Naive thymus-derived CD8-positive, alpha-beta T cell (primary cell): Measurements from ENCODE around the gene CCDC43. TPM values are rescaled to one million over a fixed set of nuclear protein-coding genes. Genes with fewer than 3 reads are reported as not detected.
A peak's percentile ranks its signal among the peaks of the same experiment; 100 is the strongest.
"Not testable (repeated sequence)": the region's sequence is repeated elsewhere in the genome, so short reads cannot be mapped to it uniquely, and the experiment has no call there.

Experiments used
- ATAC-seq, 2 donors: fragments of 150-1000 bp; cut with Tn5 transposase in 1 of 2; sonication (Bioruptor Pico), chemical (Tn5 transposase) in 1 of 2; 1 replicate in 1 of 2; 2 replicates in 1 of 2; pipeline ENCODE4 v1.10.0; 2021; ENCODE audit warnings: mild to moderate bottlenecking in 2 of 2, moderate library complexity in 2 of 2
- POLR2A ChIA-PET: fragments of 350-600 bp; sonication (Branson Sonifier 250); formaldehyde crosslinking; loops from one replicate; lab custom pipeline; 2021; ENCODE audit warnings: antibody characterized with exemption; lab: Charles Lee
- DNase-seq, 10 donors: peaks; one replicate each; pipeline versions ENCODE4 v3.0.0 to v3.0.0-alpha.2; 2020 to 2022
- H3K27ac Mint-ChIP-seq, 10 donors: one replicate each; pipeline ENCODE4 v1.8.0; 2020 to 2022; ENCODE audit warnings: mild to moderate bottlenecking in 10 of 10, mixed read lengths in 10 of 10, moderate library complexity in 4 of 10, inconsistent platforms in 1 of 10
- H3K27me3 Mint-ChIP-seq, 5 donors: one replicate each; pipeline ENCODE4 v1.8.0; 2021 to 2022; ENCODE audit warnings: mixed read lengths in 5 of 5
- H3K36me3 Mint-ChIP-seq, 3 donors: one replicate each; pipeline ENCODE4 v1.8.0; 2020 to 2022; ENCODE audit warnings: mixed read lengths in 3 of 3, mild to moderate bottlenecking in 2 of 3, inconsistent platforms in 1 of 3
- H3K4me1 Mint-ChIP-seq, 4 donors: one replicate each; pipeline ENCODE4 v1.8.0; 2021 to 2022; ENCODE audit warnings: mixed read lengths in 4 of 4
- H3K4me3 Mint-ChIP-seq, 10 donors: one replicate each; pipeline ENCODE4 v1.8.0; 2020 to 2022; ENCODE audit warnings: mild to moderate bottlenecking in 10 of 10, mixed read lengths in 10 of 10, moderate library complexity in 6 of 10, inconsistent platforms in 1 of 10
- H3K9me3 Mint-ChIP-seq, 9 donors: one replicate each; pipeline ENCODE4 v1.8.0; 2020 to 2022; ENCODE audit warnings: mixed read lengths in 9 of 9, mild to moderate bottlenecking in 3 of 9, inconsistent platforms in 1 of 9, moderate library complexity in 1 of 9
- polyA plus RNA-seq, 3 donors: library from polyadenylated mRNA; unstranded; fragments of 300-500 nt; fragmentation: Illumina TruSeq; gene quantifications; one replicate each; pipeline ENCODE4 v1.2.3, GENCODE V29; 2021
- total RNA-seq, 8 experiments: library from RNA in 2 of 8; stranded (reverse) in 2 of 8; gene quantifications; one replicate each; pipeline ENCODE4 v1.2.3 and lab custom pipeline; 2021 to 2026

CCDC43 gene
- total and polyA plus RNA-seq, 5 experiments from 2014 or later, result 9.6 to 20.5 (median 12.6) TPM

- POLR2A ChIA-PET, DNase-seq, H3K4me1 Mint-ChIP-seq, H3K9me3 Mint-ChIP-seq, ATAC-seq, H3K36me3 Mint-ChIP-seq, H3K4me3 Mint-ChIP-seq, H3K27me3 Mint-ChIP-seq: not testable (repeated sequence)
- H3K27ac Mint-ChIP-seq, result peak overlapping the region in 1 of 10 donors; percentile 3
These were observed 55.2 kb downstream of the CCDC43 start for GRCh38 chr17:44634401-44634800.

GRCh38 chr17:44633998-44634397 is 55.6 kb downstream of the CCDC43 start:
- Mint-ChIP-seq H3K4me1 (no peaks in the 10 kb centered on the region), H3K27me3 (peaks cover 5 to 9% (median 8%) of the 10 kb centered on the region in 5 donors), H3K4me3 (no peak overlapping the region), H3K27ac (peak overlapping the region in 1 of 10 donors; percentile 3), H3K36me3 (no peaks in the 10 kb centered on the region), H3K9me3 (no peaks in the 10 kb centered on the region)
- POLR2A ChIA-PET, result no interaction called here
- no peak for ATAC-seq
- no peak for DNase-seq

DNA sequence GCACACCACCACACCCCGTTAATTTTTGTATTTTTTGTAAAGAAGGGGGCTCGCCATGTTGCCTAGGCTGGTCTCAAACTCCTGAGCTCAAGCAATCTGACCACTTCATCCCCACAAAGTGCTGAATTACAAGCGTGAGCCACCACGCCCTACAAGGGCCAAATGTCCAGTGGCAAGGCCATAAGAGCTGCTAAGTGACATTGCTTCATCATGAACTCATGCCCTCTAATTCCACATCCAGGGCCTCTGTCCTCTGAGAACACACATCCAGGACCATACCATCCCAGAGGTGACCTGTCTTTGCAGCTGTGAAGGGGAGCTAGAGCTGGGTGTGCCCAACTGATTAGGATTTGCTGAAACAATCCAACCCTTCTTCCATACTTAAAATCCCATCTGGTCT is 58.9 kb downstream of the CCDC43 start:
- DNase-seq (no peak), ATAC-seq (no peak)
- Mint-ChIP-seq H3K27ac (no peak overlapping the region), H3K27me3 (peaks cover 2 to 33% (median 21%) of the 10 kb centered on the region in 5 donors), H3K4me1 (peaks cover 0 to 6% (median 1%) of the 10 kb centered on the region in 4 donors), H3K4me3 (no peak overlapping the region), H3K9me3 (no peaks in the 10 kb centered on the region), H3K36me3 (no peaks in the 10 kb centered on the region)
- POLR2A ChIA-PET, result no interaction called here

GRCh38 chr17:44629314-44629713 is 60.3 kb downstream of the CCDC43 start:
- Mint-ChIP-seq H3K9me3 (no peaks in the 10 kb centered on the region), H3K27me3 (peaks cover 2 to 33% (median 19%) of the 10 kb centered on the region in 5 donors)
- POLR2A ChIA-PET, result no interaction called here

DNA sequence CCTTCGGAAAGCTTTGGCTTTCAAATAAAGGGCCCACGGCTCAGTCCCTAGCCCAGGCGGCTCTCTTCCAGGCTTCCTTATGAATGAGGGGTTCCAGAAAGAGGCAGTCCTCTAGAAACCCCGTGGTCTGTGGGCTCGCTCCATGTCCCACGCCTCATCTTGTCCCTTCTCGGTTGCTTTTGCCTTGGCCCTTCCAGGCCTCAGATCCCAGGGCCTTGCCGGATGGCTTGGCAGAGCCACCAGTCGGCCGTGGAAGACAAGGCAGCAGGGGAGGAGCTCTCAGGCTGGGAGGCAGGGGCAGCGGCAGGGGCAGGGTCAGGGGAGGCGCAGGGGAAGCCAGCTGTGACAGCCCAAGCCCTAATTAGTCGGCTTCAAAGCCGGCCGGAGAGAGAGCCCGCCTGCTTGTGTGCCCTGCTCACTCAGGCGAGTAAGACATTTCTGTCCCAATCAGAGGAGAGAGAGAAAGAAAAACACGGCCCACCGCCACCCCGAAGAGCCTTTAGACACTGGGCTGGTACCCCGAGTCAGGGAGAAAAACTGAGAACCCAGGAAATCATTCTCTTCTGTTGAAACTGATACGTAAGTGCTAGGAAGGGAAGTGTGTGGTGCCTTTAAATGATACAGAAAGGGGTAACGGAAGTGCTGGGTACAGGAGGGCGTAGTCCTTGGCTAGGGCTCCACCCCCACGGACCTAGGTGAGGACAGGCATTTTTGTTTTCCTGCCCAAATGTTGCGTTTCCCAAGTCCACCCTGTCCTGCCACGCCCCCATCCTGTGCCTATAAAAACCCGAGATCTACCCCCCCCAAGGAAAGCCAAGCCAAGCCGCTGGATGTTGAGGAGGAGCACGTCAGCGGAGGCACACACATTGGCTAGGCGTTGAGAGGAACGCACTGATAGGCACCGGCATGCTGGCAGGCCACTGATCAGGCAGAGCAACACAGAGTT is 61.1 kb downstream of the CCDC43 start:
- H3K27me3 Mint-ChIP-seq, result peaks cover 2 to 33% (median 13%) of the 10 kb centered on the region in 5 donors
- POLR2A ChIA-PET, result no interaction called here
- peaks cover 0 to 6% (median 1%) of the 10 kb centered on the region in 4 donors for H3K4me1 Mint-ChIP-seq
- H3K4me3 Mint-ChIP-seq, result peak overlapping the region in 7 of 10 donors; percentile 8 to 75 (median 47)
- H3K36me3 Mint-ChIP-seq, result no peaks in the 10 kb centered on the region
- ATAC-seq (peak in 1 of 2 donors; percentile 46), DNase-seq (no peak)
- no peaks in the 10 kb centered on the region for H3K9me3 Mint-ChIP-seq
- peak overlapping the region in 6 of 10 donors; percentile 43 to 89 (median 60) for H3K27ac Mint-ChIP-seq

More at GRCh38 chr17:44629314-44629713, 60.3 kb downstream of the CCDC43 start:
- Mint-ChIP-seq H3K36me3 (no peaks in the 10 kb centered on the region), H3K4me1 (peaks cover 0 to 6% (median 1%) of the 10 kb centered on the region in 4 donors), H3K4me3 (no peak overlapping the region), H3K27ac (no peak overlapping the region)
- ATAC-seq (no peak), DNase-seq (no peak)

GRCh38 chr17:44627513-44628242 is 61.9 kb downstream of the CCDC43 start:
- Mint-ChIP-seq H3K4me3 (peak overlapping the region in 1 of 10 donors; percentile 50), H3K27me3 (peaks cover 2 to 33% (median 13%) of the 10 kb centered on the region in 5 donors), H3K36me3 (no peaks in the 10 kb centered on the region), H3K27ac (peak overlapping the region in 1 of 10 donors; percentile 11), H3K4me1 (peaks cover 0 to 6% (median 1%) of the 10 kb centered on the region in 4 donors), H3K9me3 (no peaks in the 10 kb centered on the region)
- POLR2A ChIA-PET, result no interaction called here
- DNase-seq, result no peak
- ATAC-seq, result no peak

Other genes starting within 250 kb of the CCDC43 start
- gene GPATCH8, start 186.4 kb downstream of the CCDC43 start, total RNA-seq, result 10 to 100 TPM; 73.1 to 94.8 TPM
- 10 to 100 TPM; 32.9 to 61.4 (median 44.7) TPM for gene GPATCH8, start 186.4 kb downstream of the CCDC43 start, polyA plus RNA-seq
- under 1 TPM; 0.16 to 0.34 TPM for gene FZD2, start 132.3 kb downstream of the CCDC43 start, total RNA-seq
- gene FZD2, start 132.3 kb downstream of the CCDC43 start, polyA plus RNA-seq, result under 1 TPM in 1 of 3 donors, not detected in 2; 0.24 TPM
- gene MEIOC, start 33.3 kb downstream of the CCDC43 start, total RNA-seq, result not detected
- gene MEIOC, start 33.3 kb downstream of the CCDC43 start, polyA plus RNA-seq, result under 1 TPM; 0.17 to 0.34 (median 0.25) TPM
- 1 to 10 TPM; 8.9 to 9.2 TPM for gene DBF4B, start 18.9 kb upstream of the CCDC43 start, total RNA-seq
- gene DBF4B, start 18.9 kb upstream of the CCDC43 start, polyA plus RNA-seq, result 1 to 10 TPM in 1 of 3 donors, under 1 TPM in 2; 0.55 to 1.2 (median 0.61) TPM
- gene ADAM11, start 69.2 kb upstream of the CCDC43 start, total RNA-seq, result under 1 TPM; 0.86 to 0.93 TPM
- gene ADAM11, start 69.2 kb upstream of the CCDC43 start, polyA plus RNA-seq, result under 1 TPM; 0.17 to 0.46 (median 0.19) TPM
- gene GJC1, start 140.5 kb upstream of the CCDC43 start, total RNA-seq, result not detected
- gene GJC1, start 140.5 kb upstream of the CCDC43 start, polyA plus RNA-seq, result not detected
- gene HIGD1B, start 158.1 kb upstream of the CCDC43 start, total RNA-seq, result not detected
- gene HIGD1B, start 158.1 kb upstream of the CCDC43 start, polyA plus RNA-seq, result under 1 TPM in 2 of 3 donors, not detected in 1; 0.35 to 0.75 TPM
- gene EFTUD2, start 209.7 kb upstream of the CCDC43 start, total RNA-seq, result 100 to 1,000 TPM; 101 to 113 TPM
- gene EFTUD2, start 209.7 kb upstream of the CCDC43 start, polyA plus RNA-seq, result 10 to 100 TPM; 57.0 to 79.0 (median 68.3) TPM
- gene GFAP, start 225.7 kb upstream of the CCDC43 start, total RNA-seq, result not detected
- gene GFAP, start 225.7 kb upstream of the CCDC43 start, polyA plus RNA-seq, result under 1 TPM in 2 of 3 donors, not detected in 1; 0.06 to 0.24 TPM